GM18517 (cell line): Measurements from ENCODE around the gene PAK6.

Source experiments
- ATAC-seq: cut with Tn5 transposase; IDR thresholded peaks from one replicate; pipeline ENCODE4 v1.9.1; 2021; ENCODE audit warnings: mild to moderate bottlenecking, moderate library complexity; ENCODE audit not compliant: unreplicated experiment

Gene PAK6

DNA sequence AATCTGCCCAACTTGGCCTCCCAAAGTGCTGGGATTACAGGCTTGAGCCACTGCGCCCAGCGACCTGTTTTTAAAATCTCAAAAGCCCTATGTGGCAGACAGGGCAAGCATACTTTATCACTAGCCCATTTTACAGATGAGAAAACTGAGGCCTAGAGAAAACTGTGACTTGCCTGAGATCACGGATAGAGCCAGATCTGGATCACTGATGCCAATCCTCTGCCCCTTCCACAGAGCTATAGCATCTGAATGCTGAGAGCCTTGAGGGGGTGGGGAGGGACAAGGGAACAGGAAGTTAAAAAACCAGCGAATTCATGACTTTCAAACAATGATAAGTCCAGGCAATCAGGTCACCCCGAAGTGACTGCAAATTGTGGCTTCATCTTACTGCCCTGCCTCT, 36.7 kb downstream of the PAK6 start:
- no peak for ATAC-seq

DNA sequence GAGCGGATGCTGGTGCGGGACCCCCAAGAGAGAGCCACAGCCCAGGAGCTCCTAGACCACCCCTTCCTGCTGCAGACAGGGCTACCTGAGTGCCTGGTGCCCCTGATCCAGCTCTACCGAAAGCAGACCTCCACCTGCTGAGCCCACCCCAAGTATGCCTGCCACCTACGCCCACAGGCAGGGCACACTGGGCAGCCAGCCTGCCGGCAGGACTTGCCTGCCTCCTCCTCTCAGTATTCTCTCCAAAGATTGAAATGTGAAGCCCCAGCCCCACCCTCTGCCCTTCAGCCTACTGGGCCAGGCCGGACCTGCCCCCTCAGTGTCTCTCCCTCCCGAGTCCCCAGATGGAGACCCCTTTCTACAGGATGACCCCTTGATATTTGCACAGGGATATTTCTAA, 37.1 kb downstream of the PAK6 start:
- ATAC-seq, result no peak

GRCh38 chr15:40276927-40277326, 38.1 kb downstream of the PAK6 start:
- ATAC-seq, result no peak

- no peak for ATAC-seq
These were observed 38.6 kb downstream of the PAK6 start for GRCh38 chr15:40277471-40277870.

DNA sequence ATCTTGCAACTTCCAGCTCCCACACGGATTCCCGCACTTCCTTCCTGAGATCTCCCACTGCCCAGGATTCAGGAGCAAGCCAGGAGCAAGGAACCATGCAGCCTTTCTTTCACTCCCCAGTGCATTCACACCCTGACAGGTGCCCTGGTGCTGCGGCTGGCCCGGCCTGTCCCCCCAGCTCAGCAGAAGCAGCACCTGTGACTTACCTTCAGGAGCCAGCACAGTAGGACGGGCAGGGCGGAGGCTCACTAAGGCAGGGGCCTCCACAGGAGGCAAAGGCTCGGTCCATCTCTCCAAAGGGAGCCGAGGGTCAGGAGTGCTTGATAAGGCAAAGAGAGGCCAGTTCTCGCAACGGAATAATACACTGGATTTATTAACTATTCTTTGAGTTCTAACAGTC, 39.2 kb downstream of the PAK6 start:
- ATAC-seq, result no peak

GRCh38 chr15:40279437-40280141, 40.7 kb downstream of the PAK6 start:
- no peak for ATAC-seq

DNA sequence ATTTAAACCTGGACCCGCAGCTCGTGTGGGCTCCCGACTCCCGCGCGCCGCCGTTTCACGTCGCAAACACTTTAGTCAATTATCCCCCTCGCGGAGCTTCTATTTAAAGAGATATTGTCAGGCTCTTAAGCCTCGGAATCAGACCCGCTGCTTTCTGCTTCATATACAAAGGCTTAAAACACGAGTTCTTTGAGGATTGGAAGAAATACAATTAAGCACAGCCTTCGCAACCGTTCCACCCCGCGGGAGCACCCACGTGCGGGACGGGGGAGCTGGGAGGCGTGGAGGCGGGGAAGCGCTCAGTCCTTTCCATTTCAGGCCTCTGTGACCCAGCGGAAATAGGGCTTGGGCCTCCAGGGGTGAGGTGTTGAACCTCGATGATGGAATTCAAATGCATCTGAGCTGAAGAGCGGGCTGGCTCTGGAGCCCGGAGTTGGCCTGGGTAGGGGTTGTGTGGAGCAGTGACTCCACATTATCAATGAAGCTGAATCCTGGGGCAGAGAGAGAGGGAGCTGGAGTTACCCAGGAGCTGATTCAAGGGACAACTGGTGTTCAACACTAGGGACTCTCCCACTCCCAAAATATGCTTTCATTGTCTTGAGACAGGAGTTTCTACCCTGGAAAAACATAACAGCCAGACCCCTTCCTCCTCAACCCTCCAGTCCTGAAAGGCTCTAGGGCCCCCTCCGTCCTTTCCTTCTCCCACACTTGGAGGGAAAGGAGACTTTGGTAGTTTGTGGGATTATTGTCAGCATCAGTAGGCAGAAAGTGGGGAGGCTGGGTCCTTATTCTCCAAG, 41.6 kb downstream of the PAK6 start:
- no peak for ATAC-seq

- no peak for ATAC-seq
These were observed 42.4 kb downstream of the PAK6 start for GRCh38 chr15:40281057-40281800.

DNA sequence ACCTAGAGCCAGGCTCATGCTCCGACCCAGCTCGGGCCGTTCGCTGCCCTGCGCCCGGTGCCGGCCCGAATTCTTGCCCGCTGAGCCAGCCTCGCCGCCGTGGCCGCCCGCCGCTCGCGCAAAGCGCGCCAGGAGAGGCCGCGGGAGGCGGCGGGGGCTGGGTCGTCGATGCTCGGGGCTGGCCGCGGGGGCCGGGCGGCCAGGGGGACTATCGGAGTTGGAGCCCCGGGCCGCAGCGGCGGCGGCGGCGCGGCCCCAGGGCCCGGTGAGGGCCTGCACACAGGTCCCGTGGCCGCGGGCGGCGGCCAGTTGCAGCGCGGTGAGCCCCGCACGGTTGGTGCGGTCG, 42.9 kb downstream of the PAK6 start:
- ATAC-seq, result no peak

GRCh38 chr15:40282147-40282868, 43.4 kb downstream of the PAK6 start:
- ATAC-seq, result no peak

GRCh38 chr15:40282869-40283614, 44.2 kb downstream of the PAK6 start, which contains the start of gene ANKRD63:
Gene ANKRD63 (minus strand): TSS chr15:40283064. CDS start chr15:40282586, 478 bp downstream.
- no peak for ATAC-seq

GRCh38 chr15:40283615-40284300, 44.9 kb downstream of the PAK6 start:
- no peak for ATAC-seq

DNA sequence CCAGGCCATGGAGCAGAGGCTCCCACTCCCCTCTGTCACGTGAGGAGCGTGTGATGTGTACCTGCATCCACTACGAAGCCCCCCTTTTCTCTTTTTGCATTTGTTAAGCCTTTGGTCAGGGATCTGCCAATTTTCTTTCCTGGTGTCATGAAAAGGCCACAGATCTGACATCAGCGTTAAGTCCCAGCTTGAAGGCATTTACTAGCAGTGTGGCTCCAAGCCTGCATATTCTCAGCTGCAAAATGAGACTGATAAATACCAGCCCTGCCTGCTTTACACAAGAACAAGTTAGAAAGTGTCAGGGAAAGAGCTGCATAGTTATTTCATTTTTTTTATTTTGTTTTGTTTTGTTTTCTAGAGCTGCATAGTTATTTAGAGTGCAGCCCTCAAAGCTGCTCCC, 46.3 kb downstream of the PAK6 start:
- no peak for ATAC-seq

DNA sequence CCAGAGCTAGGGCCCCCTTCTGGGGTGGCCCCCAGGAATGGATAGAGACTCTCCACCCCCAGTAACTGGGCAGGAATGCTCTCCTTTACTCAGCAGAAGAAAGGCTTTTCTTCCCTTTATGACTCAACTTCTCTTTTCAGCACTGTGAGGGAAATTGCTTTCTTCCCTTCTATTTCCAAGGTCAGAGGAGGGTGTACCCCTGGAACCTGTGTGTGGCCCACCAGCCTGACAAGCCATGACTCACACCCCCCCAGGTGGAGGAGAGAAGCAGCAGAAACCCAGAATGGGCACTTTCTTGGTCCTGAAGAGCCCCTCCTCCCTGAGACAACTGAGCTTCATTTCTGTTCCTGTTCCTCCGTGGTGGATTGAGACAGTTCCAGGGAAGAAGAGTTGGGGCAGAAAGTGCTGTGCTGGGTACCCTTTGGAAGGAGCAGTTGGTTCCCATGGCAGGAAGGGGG, 46.7 kb downstream of the PAK6 start:
- ATAC-seq, result no peak

DNA sequence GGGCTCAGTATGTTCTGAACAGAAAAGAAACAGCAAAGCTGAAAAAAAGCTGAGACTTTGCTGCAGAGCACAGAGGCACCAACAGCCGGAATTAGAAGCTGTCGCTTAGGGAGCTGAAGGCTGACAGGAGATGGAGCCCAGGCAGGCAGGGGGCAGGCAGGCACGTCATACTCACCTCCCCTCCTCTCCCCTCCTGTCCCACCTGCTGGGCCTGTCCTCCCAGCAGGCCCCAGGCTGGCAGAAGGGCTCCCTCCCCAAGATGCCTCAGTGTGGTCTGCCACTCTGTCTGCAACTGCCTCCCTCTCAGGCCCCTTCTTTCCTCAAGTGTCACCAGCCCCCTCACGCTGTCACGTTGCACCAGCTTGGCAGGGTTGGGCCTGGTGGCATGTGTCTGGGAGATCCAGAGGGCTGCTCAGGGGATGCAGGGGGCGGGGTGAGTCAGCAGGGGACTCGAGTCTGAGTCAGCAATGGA, 47.2 kb downstream of the PAK6 start:
- no peak for ATAC-seq

DNA sequence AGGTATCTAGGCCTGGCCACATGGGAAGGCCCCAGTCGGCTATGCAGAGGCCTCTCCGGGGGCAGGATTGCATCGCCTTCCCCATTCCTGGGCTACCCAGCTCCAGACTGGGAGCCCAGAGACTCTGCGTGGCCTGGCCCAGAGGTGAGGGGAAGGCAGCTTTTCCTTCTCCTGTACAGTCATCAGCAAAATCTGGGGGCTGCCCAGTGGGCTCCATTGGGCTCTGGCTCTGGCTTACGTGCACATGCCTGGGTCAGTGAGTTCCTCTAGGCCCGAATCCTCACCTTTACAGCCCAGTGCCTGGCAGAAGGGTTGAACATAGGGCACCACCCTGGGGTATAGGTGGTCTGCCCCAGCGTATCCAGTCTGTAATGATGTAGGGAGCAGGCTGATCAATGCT, 47.9 kb downstream of the PAK6 start:
- no peak for ATAC-seq

- no peak for ATAC-seq
These were observed 48.6 kb downstream of the PAK6 start for GRCh38 chr15:40287505-40287904.

DNA sequence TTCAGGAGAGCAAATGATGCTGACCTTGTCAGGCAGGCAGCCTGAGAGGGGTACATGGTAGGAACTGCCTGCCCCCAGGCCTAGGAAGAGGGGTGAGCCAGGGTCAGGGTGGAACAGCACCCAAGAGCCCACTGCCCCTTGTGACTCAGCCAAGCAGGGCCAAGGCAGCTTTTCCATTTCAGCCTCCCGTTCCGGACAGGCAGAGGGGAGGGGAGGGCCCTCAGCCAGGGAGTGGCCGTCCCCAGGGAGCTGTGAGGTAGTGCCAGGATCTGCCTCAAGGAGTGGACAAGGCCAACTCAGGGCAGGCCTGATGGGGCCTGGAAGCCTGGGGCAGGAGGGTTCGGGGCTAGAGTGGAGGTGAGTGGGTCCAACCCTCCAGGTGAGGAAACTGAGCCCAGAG, 49.1 kb downstream of the PAK6 start:
- no peak for ATAC-seq

DNA sequence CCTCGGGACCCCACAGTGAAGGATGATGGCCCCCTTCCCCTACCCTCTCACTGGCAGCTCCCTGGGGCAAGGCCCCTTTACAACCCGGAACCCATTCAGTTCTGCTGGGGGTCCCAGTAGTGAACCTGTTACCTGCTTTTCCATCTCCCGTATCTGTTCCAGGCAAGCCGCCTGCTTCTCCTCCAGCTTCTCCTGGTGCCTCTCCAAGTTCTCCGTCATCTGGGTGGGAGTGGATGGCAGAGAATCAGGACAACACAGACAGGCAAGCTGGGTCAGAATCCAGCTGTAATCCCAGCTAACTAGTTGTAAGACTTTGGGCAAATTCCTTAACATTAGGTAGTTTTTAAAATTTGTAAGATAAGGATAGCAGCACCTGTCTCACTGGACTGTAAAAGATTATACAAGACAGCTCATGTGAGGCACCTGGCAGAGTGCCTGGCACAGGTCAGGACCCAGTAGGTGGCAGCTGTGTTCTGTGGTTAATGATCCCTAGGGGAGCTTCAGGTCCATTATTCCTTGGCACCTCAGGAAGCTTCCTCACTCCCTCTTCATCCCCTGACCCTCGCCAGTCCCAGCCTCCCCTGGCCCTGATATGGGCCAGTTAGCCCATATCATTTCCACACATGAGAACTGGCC, 50.4 kb downstream of the PAK6 start:
- ATAC-seq, result no peak
